HepG2 (cell line): ENCODE results near the gene CTAGE1. TPM values are rescaled to one million over a fixed set of nuclear protein-coding genes. Genes with fewer than 3 reads are reported as not detected.

Source experiments
- ATAC-seq: fragments of 200-7000 bp; cut with Tn5 transposase; 3 replicates; pipeline ENCODE4 v1.9.1; 2020; ENCODE audit warnings: mild to moderate bottlenecking, moderate library complexity
- BruUV-seq: library from RNA; stranded (reverse); fragments of 400-500 nt; replicated peaks from 2 replicates; lab custom pipeline; 2021; lab: Mats Ljungman, UMichigan
- CTCF ChIA-PET: fragments of 300-600 bp; formaldehyde crosslinking; extraction: SDS; loops from one replicate; lab custom pipeline; 2021; ENCODE audit warnings: low total read pairs, inconsistent platforms, low intra/inter-chr PET ratio; lab: Yijun Ruan, JAX
- POLR2A ChIA-PET: fragments of 350-600 bp; sonication (Branson Sonifier 250); formaldehyde crosslinking; loops from one replicate; lab custom pipeline; 2020; ENCODE audit warnings: antibody characterized with exemption, inconsistent platforms; lab: Yijun Ruan, JAX
- DNase-seq: peaks from one replicate; pipeline ENCODE4 v3.0.0-alpha.2; 2015; ENCODE audit warnings: low spot score
- FAIRE-seq: peaks from 3 replicates; lab custom pipeline; 2011; peaks lifted over from hg19 to GRCh38; lab: Jason Lieb, UNC
- H2AFZ ChIP-seq: one replicate; pipeline ENCODE4 v1.6.1; 2011; ENCODE audit warnings: low read length, inconsistent platforms
- H3K27ac ChIP-seq: fragments of 300-600 bp; 3 replicates; pipeline ENCODE4 v1.8.0; 2011; ENCODE audit warnings: mixed run types, mild to moderate bottlenecking, mixed read lengths, low read length, inconsistent platforms; ENCODE audit not compliant: insufficient read depth; ENCODE audit errors: extremely low read length
- H3K27me3 ChIP-seq, 2 experiments: fragments of 200-600 bp in 1 of 2; 2 replicates in 1 of 2; 3 replicates in 1 of 2; pipeline versions ENCODE4 v1.6.0 to v1.8.0; 2011; ENCODE audit warnings: low read length in 2 of 2, mild to moderate bottlenecking in 2 of 2, moderate library complexity in 2 of 2, inconsistent platforms in 1 of 2; ENCODE audit not compliant: insufficient read depth in 2 of 2, control insufficient read depth in 1 of 2
- H3K36me3 ChIP-seq, 2 experiments: fragments of 200-600 bp in 1 of 2; replicated peaks in 1 of 2; 2 replicates in 1 of 2; 3 replicates in 1 of 2; pipeline versions ENCODE4 v1.5.1 to v1.8.0; 2011; ENCODE audit warnings: low read length in 2 of 2, inconsistent platforms in 1 of 2; ENCODE audit not compliant: insufficient read depth in 2 of 2, control insufficient read depth in 1 of 2
- H3K4me1 ChIP-seq: 2 replicates; pipeline ENCODE4 v1.5.1; 2012; ENCODE audit warnings: low read length, inconsistent platforms; ENCODE audit not compliant: insufficient read depth
- H3K4me2 ChIP-seq: 2 replicates; pipeline ENCODE4 v1.6.0; 2011; ENCODE audit warnings: low read depth, low read length, inconsistent platforms
- H3K4me3 ChIP-seq, 3 experiments: fragments of 200-600 bp in 1 of 3; sonication (generic), shearing (Covaris generic) in 1 of 3; replicated peaks in 1 of 3; 2 replicates each; pipeline ENCODE4 v1.5.1; 2011 to 2016; ENCODE audit warnings: low read length in 3 of 3, inconsistent platforms in 2 of 3, low read depth in 2 of 3, mild to moderate bottlenecking in 2 of 3, control low read depth in 1 of 3, mixed read lengths in 1 of 3; ENCODE audit not compliant: insufficient read depth in 1 of 3
- H3K79me2 ChIP-seq: one replicate; pipeline ENCODE4 v1.6.1; 2011; ENCODE audit warnings: low read length, inconsistent platforms; ENCODE audit not compliant: insufficient read depth
- H3K9ac ChIP-seq: 2 replicates; pipeline ENCODE4 v1.6.0; 2011; ENCODE audit warnings: mild to moderate bottlenecking, low read depth, low read length, inconsistent platforms; ENCODE audit not compliant: insufficient read depth
- H3K9me3 ChIP-seq: 2 replicates; pipeline ENCODE4 v1.5.1; 2012; ENCODE audit warnings: mild to moderate bottlenecking, low read length
- H4K20me1 ChIP-seq: 2 replicates; pipeline ENCODE4 v1.6.0; 2011; ENCODE audit warnings: inconsistent platforms, mild to moderate bottlenecking, low read length, moderate library complexity; ENCODE audit not compliant: insufficient read depth
- AHR ChIP-seq: IDR thresholded peaks from 2 replicates; pipeline ENCODE4 v1.6.1; 2018; ENCODE audit warnings: missing genetic modification reagents, missing compliant biosample characterization
- ARNT2 ChIP-seq: sonication (generic); formaldehyde crosslinking; IDR thresholded peaks from 2 replicates; pipeline ENCODE4 v1.8.0; 2022; ENCODE audit warnings: mild to moderate bottlenecking, low read depth, missing genetic modification reagents, moderate library complexity
- CHD4 ChIP-seq: fragments of 200-600 bp; sonication (generic); IDR thresholded peaks from 2 replicates; pipeline ENCODE4 v1.7.0; 2017; ENCODE audit warnings: mild to moderate bottlenecking, low read length, borderline replicate concordance
- IKZF4 ChIP-seq: sonication (generic); formaldehyde crosslinking; IDR thresholded peaks from 2 replicates; pipeline ENCODE4 v1.5.1; 2020; ENCODE audit warnings: borderline replicate concordance, mild to moderate bottlenecking, low read depth, missing genetic modification reagents; ENCODE audit errors: not compliant biosample characterization
- NFE2L2 ChIP-seq: fragments of 150-350 bp; IDR thresholded peaks from 2 replicates; pipeline ENCODE4 v1.6.1; 2014; ENCODE audit warnings: low read length
- SMAD9 ChIP-seq: sonication (generic); formaldehyde crosslinking; IDR thresholded peaks from 2 replicates; pipeline ENCODE4 v1.5.1; 2020; ENCODE audit warnings: mild to moderate bottlenecking, missing genetic modification reagents
- TARDBP ChIP-seq: sonication (generic); formaldehyde crosslinking; IDR thresholded peaks from 2 replicates; pipeline ENCODE4 v1.8.0; 2022; ENCODE audit warnings: mild to moderate bottlenecking, missing genetic modification reagents
- THAP11 ChIP-seq: IDR thresholded peaks from 2 replicates; pipeline ENCODE4 v1.6.1; 2016; ENCODE audit warnings: missing biosample characterization, missing genetic modification reagents
- TOE1 ChIP-seq: sonication (generic); formaldehyde crosslinking; IDR thresholded peaks from 2 replicates; pipeline ENCODE4 v1.4.0; 2020; ENCODE audit warnings: mild to moderate bottlenecking, missing genetic modification reagents
- ZC3H13 ChIP-seq: sonication (generic); formaldehyde crosslinking; IDR thresholded peaks from 2 replicates; pipeline ENCODE4 v1.8.1; 2023; ENCODE audit warnings: mild to moderate bottlenecking, missing genetic modification reagents, moderate library complexity
- ZFP41 ChIP-seq: sonication (generic); formaldehyde crosslinking; IDR thresholded peaks from 2 replicates; pipeline ENCODE4 v1.4.0; 2020; ENCODE audit warnings: mild to moderate bottlenecking, missing genetic modification reagents, borderline replicate concordance
- ZNF17 ChIP-seq: sonication (generic); formaldehyde crosslinking; IDR thresholded peaks from 2 replicates; pipeline ENCODE4 v1.5.0; 2020; ENCODE audit warnings: mild to moderate bottlenecking, missing genetic modification reagents
- ZNF234 ChIP-seq: sonication (generic); formaldehyde crosslinking; conservative IDR thresholded peaks from 2 replicates; pipeline ENCODE4 v1.5.1; 2020; ENCODE audit warnings: mild to moderate bottlenecking, missing genetic modification reagents
- ZNF33B ChIP-seq: sonication (generic); formaldehyde crosslinking; IDR thresholded peaks from 2 replicates; pipeline ENCODE4 v1.5.1; 2020; ENCODE audit warnings: mild to moderate bottlenecking, missing genetic modification reagents
- ZNF383 ChIP-seq: sonication (generic); formaldehyde crosslinking; IDR thresholded peaks from 2 replicates; pipeline ENCODE4 v1.4.0; 2020; ENCODE audit warnings: missing genetic modification reagents, mild to moderate bottlenecking, borderline replicate concordance
- ZNF747 ChIP-seq: sonication (generic); formaldehyde crosslinking; IDR thresholded peaks from 2 replicates; pipeline ENCODE4 v1.8.1; 2023; ENCODE audit warnings: missing genetic modification reagents, mild to moderate bottlenecking, borderline replicate concordance
- ZNF878 ChIP-seq: sonication (generic); formaldehyde crosslinking; IDR thresholded peaks from 2 replicates; pipeline ENCODE4 v1.8.1; 2023; ENCODE audit warnings: mild to moderate bottlenecking, missing genetic modification reagents, moderate library complexity
- ZNF879 ChIP-seq: sonication (generic); formaldehyde crosslinking; IDR thresholded peaks from 2 replicates; pipeline ENCODE4 v1.8.1; 2023; ENCODE audit warnings: missing genetic modification reagents
- WGBS: methylation state at CpG from one replicate; pipeline ENCODE4 v1.1.6; 2017; ENCODE audit warnings: low lambda C conversion rate; 5-methylcytosine and 5-hydroxymethylcytosine counted together
- in situ Hi-C: cut with HindIII; loops from 2 replicates; pipeline ENCODE4 v1.10.0; 2017; ENCODE audit warnings: low pct_unique_long_range_greater_than_20kb; ENCODE audit not compliant: extremely low pct_ligation_motif_present
- intact Hi-C: fragments of 100-400 bp; cut with micrococcal nuclease; formaldehyde crosslinking; loops from one replicate; pipeline ENCODE4 v1.10.0; 2022; ENCODE audit not compliant: unreplicated experiment
- polyA plus RNA-seq, 8 experiments: library from polyadenylated mRNA; depleted of rRNA in 3 of 8; stranded (reverse) in 7 of 8; unstranded in 1 of 8; fragments of >200 nt; fragmentation: Illumina TruSeq in 4 of 8; extraction: Trizol in 4 of 8; gene quantifications; 2 replicates each; pipeline versions ENCODE4 v1.2.1 to v1.2.3, GENCODE V29; 2011 to 2016; ENCODE audit warnings: low read depth in 4 of 8, missing spikeins in 1 of 8, mixed read lengths in 1 of 8; ENCODE audit not compliant: insufficient read depth in 1 of 8
- total RNA-seq, 5 experiments: library from RNA; depleted of rRNA; stranded (reverse); fragments of >200 nt; fragmentation: Illumina TruSeq; extraction: Trizol; gene quantifications; 2 replicates each; pipeline ENCODE4 v1.2.3, GENCODE V29; 2016; ENCODE audit warnings: low read depth in 1 of 5
- TF ChIP-seq, protein P1 (sequence below): IDR thresholded peaks from 2 replicates; pipeline ENCODE4 v1.6.1; 2018; ENCODE audit warnings: missing genetic modification reagents
- TF ChIP-seq, protein P2 (sequence below): sonication (generic); formaldehyde crosslinking; IDR thresholded peaks from 2 replicates; pipeline ENCODE4 v1.4.0; 2020; ENCODE audit warnings: missing genetic modification reagents

The CTAGE1 gene
- total and polyA plus RNA-seq, 2 of the 13 experiments (the other 11 are each of a cell fraction or from before 2014, with no cell fraction given) = 0.02 TPM; not detected in 1

DNA sequence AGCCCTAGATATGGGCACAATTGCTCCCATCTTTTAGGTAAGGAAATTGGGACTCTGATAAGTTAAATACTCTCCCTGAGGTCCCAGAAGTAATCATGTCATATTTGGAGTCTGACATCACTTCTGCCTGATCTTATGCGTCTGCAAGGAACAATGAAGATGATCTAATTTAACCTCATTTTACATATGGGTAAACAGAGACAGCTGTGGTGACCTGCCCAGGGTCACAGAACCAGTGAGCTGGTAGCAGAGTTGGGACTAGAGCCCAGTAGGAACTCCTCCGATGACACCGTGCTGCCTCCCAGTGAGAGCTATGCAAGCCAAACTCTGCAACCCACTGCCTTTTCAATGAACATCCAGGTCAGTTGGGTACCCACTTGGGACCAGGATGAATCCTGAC, 17.8 kb downstream of the CTAGE1 start:
- WGBS = 0% methylated on average over 1 of the region's 3 CpGs
- TF ChIP-seq AHR (CRISPR knock-in tag) (no peak), SMAD9 (no peak), ZNF383 (CRISPR knock-in tag) (no peak), TOE1 (CRISPR knock-in tag) (no peak), ZNF879 (CRISPR knock-in tag) (no peak), NFE2L2 (no peak), ARNT2 (CRISPR knock-in tag) (no peak), ZC3H13 (CRISPR knock-in tag) (no peak), ZNF33B (no peak)
- TF ChIP-seq, protein P1, sequence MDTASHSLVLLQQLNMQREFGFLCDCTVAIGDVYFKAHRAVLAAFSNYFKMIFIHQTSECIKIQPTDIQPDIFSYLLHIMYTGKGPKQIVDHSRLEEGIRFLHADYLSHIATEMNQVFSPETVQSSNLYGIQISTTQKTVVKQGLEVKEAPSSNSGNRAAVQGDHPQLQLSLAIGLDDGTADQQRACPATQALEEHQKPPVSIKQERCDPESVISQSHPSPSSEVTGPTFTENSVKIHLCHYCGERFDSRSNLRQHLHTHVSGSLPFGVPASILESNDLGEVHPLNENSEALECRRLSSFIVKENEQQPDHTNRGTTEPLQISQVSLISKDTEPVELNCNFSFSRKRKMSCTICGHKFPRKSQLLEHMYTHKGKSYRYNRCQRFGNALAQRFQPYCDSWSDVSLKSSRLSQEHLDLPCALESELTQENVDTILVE (CRISPR knock-in tag) = no peak
- Histone ChIP-seq H3K4me3 (no peak overlapping the region), H3K79me2 (no peaks in the 10 kb centered on the region), H2AFZ (no peak overlapping the region), H3K9ac (no peak overlapping the region), H3K4me1 (no peaks in the 10 kb centered on the region), H4K20me1 (no peaks in the 10 kb centered on the region), H3K36me3 (no peaks in the 10 kb centered on the region), H3K9me3 (peaks cover under 1% of the 10 kb centered on the region; the same call in 1 of the 2 replicates), H3K4me2 (no peak overlapping the region), H3K27me3 (no peaks in the 10 kb centered on the region), H3K27ac (no peak overlapping the region)
- intact Hi-C loops = no loop called here
- ChIA-PET POLR2A (no interaction called here), CTCF (no interaction called here)
- DNase-seq = no peak
- BruUV-seq = no TSS peak
- no peak for ATAC-seq
- in situ Hi-C loops = no loop called here
- no peak for FAIRE-seq

DNA sequence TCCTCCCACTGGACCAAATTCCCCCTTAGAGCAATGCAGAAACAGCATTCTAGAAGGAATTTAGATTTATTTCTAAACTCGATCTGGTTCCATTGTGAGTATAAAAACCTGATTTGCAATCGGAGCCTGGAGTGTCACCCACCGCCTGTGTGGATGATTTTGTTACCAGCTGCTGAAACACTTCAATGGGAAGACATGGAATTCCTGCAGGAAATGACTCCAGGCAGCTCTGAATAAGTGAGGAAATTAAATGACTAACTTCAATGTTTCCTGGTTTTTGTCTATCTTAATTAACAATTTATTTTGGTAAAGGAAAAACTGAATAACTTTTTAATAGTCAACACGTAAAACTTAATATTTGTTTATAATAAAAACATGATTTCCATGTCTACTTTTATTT, 19.3 kb downstream of the CTAGE1 start:
- CTCF ChIA-PET = no interaction called here
- Histone ChIP-seq H3K27me3 (no peaks in the 10 kb centered on the region), H3K9me3 (no peaks in the 10 kb centered on the region), H3K9ac (no peak overlapping the region), H3K27ac (no peak overlapping the region), H3K4me3 (no peak overlapping the region), H3K4me2 (no peak overlapping the region), H2AFZ (no peak overlapping the region), H3K4me1 (no peaks in the 10 kb centered on the region), H3K36me3 (no peaks in the 10 kb centered on the region), H4K20me1 (no peaks in the 10 kb centered on the region), H3K79me2 (no peaks in the 10 kb centered on the region)
- FAIRE-seq (no peak), DNase-seq (no peak), ATAC-seq (no peak)
- BruUV-seq = no TSS peak
- in situ Hi-C loops = no loop called here
- intact Hi-C loops = no loop called here
- POLR2A ChIA-PET = no interaction called here
- 3% methylated on average over 4 of the region's 4 CpGs for whole genome bisulfite sequencing
- TF ChIP-seq CHD4 (no peak), ZNF878 (CRISPR knock-in tag) (no peak), TARDBP (CRISPR knock-in tag) (no peak), ZNF17 (CRISPR knock-in tag) (no peak), IKZF4 (CRISPR knock-in tag) (no peak), THAP11 (CRISPR knock-in tag) (no peak), ZFP41 (CRISPR knock-in tag) (no peak), ZNF234 (CRISPR knock-in tag) (no peak), ZNF747 (CRISPR knock-in tag) (no peak)
- TF ChIP-seq, protein P2, sequence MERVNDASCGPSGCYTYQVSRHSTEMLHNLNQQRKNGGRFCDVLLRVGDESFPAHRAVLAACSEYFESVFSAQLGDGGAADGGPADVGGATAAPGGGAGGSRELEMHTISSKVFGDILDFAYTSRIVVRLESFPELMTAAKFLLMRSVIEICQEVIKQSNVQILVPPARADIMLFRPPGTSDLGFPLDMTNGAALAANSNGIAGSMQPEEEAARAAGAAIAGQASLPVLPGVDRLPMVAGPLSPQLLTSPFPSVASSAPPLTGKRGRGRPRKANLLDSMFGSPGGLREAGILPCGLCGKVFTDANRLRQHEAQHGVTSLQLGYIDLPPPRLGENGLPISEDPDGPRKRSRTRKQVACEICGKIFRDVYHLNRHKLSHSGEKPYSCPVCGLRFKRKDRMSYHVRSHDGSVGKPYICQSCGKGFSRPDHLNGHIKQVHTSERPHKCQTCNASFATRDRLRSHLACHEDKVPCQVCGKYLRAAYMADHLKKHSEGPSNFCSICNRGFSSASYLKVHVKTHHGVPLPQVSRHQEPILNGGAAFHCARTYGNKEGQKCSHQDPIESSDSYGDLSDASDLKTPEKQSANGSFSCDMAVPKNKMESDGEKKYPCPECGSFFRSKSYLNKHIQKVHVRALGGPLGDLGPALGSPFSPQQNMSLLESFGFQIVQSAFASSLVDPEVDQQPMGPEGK (CRISPR knock-in tag) = no peak
